ENCODE measurements around the gene TM4SF1. TPM values are rescaled to one million over a fixed set of nuclear protein-coding genes. Genes with fewer than 3 reads are reported as not detected.
"Not testable (repeated sequence)": the region's sequence is repeated elsewhere in the genome, so short reads cannot be mapped to it uniquely, and the experiment has no call there.

The TM4SF1 gene
- total RNA-seq, 1 donor from 2014 or later, result 191 TPM

DNA sequence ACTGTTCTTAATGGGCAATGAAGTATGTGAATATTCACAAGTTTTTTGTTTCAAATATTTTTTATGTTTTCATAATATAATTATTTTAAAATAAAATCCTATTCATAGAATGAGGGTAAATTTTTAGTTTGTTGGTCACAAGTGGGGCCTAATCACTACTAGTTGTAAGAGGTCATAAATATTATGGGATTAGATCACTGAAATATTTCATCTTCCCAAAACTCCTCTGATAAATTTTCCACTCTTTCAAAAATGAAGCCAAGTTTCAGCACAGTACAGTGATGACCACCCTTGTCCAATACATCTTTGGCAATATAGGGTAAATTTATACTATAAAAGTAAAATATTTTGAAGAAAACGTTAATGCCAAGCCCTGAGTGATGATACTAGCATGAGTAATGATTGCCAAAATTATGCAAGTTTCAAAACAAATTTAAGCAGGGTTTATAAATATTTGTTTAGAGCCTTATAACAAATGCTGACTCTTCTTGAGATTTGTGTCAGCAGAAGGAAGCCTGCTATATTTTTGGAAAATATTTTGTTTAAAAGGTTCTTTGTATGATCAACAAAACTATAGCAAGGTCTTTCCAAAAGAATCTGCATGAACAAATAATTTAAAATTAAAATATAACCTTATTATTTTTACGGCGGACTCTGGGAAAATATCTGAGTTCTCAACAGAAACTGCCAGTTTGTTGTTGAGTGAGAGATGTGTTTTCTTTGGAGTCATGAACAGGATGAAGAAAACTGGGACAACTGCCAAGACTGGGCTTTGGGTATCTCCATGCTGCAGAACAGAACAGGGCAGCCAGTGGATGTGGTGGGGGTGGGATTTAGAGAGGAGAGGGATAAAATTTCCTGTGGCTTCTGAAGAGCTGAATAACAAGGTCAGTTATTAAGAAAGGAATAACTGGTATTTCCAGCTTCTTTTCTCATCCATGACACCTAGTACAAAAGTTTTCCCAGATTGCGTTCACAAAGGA lies 17.9 kb upstream of the TM4SF1 start:
- DNase-seq, result no peak

DNA sequence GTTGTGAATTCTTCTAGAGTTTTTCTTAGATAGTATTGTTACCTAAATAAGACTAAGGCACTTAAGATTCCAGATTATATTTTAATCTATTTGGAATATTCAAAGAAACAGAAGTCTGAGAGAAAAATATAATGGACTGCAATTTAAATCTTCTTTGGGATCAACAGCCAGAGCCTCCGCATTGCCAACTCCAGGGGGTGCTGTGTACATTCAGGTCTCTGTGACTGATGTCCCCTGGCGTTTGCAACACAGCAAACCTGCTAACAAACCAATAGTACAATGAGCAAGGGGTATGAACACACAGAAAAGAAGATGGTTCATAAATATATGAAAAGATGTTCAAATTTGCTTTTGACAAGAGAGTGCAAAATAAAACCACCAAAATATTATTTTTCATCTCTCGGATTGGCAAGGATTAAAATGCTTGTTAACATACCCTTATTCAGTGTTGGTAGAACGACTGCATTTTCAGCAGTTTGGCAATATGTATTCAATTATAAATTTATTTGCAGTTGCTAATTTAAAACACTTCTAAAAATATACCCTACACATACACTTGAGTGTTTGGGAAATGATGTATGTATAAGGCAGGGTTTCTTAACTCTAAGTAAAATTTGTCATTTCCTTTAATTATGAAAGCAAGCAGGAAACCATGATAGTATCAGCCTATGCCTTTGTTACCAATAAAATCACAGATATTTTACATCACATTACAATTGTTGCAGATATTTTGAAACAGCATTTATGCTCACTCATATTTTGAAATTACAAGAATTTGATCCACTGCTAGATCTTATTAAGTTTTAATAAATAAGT lies 16.1 kb upstream of the TM4SF1 start:
- peak; percentile 9 for DNase-seq

DNA sequence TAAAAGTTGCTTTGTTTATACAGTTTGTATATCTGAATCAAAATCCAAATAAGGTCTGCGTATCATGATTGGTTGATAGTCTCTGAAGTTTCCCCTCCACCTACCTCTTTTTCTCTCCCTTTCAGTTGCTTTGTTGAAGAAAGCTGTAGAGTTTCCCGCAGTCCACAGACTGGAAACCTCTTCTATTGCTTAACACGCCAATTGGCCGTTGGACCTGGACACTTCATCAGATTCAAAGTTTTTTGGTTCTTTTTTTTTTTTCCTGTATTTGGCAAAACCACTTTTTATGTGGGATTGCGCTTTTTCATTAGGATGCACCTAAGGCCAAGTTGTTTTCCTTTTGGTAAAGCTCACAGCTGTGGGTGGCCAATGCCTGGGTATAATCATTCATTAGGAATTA lies 14.5 kb upstream of the TM4SF1 start:
- no peak for DNase-seq

DNA sequence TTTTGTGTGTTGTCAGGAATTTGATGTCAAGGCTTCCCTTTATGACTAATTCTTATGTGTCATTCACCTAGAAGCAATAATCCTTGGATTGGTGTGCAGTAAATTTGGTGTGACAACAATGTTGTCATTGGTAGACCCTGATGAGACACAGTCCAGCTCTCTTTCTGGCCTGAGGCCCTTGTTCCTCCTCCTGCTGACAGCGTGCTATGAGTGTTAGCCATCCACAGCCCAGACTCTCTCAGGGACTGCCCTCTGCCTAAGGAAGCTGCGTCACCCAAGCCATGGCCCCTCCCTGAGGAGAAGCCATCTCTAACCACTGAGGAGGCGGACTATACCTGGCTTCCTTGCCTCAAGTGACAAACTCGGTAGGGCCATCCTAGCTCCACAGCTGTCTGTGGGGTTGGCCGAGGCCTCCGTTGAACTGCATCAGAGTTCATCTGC lies 13.3 kb upstream of the TM4SF1 start:
- no peak for DNase-seq

DNA sequence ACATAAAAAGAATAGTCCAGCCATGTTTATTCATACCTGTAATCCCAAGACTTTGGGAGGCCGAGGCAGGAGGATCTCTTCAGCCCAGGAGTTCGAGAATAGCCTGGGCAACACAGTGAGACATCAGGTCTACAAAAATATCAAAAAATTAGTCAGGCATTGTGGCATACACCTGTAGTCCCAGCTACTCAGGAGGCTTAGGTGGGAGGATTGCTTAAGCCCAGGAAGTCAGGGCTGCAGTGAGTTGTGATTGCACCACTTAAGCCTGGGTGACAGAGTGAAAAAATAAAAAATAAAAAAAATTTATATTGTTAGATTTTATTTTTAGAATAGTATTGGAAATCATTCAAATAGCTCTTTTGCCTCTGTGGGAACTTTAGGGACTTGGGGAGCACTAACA lies 12.8 kb upstream of the TM4SF1 start:
- no peak for DNase-seq

DNA sequence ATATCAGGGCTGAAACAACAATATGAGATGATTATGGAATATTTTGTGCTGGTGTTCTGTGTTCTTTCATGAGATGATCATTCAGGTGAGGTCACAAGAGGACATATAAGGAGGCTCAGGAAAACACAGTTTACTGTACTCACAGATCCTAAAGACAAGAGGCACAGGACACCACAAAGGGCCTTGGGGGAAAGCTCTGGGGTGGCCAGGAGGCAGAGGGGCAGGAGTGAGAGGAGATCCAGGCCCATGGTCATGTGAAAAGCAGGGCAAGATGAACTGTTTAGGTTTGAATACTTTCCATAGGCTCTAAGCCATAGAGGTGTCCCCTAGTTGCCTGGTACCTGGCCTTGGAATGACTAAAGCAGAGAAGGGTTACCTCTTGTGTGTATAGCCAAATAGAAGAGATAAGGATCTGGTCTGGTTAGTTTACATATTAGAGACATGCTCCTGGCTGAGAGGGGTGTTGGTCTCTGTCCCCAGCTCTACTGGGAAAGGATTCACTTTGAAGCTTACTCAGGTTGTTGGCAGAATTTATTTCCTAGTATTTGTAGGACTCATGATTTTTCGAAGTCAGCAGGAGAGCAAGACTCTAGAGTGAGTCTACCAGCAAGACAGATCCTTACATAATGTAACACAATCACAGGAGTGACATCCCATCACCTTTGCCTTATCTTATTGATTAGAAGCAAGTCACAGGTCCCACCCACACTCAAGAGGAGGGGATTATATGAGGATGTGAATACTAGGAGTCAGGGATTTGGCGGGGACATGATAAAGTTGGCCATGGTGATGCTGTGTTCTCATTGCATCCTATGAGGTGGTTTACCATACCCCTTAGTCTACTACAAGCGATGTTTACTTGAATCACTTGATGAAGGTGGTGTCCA lies 11.3 kb upstream of the TM4SF1 start:
- DNase-seq, result no peak

DNA sequence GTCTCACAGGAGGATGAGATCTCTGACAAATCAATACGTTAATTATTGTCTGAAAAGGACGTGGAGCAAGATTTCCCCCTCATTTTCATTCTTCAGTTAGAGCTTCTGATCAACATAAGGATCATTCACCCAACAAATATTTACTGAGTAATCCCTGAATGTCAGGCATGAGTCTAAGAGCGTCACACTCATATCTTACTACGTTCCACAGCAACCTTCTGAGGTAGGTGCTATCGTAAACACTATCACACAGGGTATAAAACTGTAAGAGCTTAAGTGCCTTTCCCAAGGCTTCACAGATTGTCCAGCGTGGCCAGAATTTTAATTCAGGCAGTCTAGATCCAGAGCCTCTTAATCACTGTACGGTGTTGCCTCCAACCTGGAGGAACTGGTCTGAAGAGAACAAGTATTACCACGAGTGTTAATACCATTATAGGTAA lies 10.6 kb upstream of the TM4SF1 start:
- no peak for DNase-seq

DNA sequence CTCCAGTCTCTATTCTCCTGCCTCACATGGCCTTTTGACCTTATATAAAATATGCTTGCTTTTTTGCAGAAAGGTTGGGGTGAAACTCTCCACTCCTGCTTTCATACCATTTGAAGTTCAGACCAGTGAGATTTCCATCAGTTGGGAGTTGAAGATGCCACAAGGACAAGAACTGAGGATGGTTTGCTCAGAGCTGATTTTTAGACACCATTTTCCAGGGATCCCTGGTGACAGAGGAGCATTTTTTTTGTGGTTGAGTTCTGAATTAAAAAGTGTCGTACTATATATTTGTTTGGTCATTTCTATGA lies 8.8 kb upstream of the TM4SF1 start:
- no peak for DNase-seq

DNA sequence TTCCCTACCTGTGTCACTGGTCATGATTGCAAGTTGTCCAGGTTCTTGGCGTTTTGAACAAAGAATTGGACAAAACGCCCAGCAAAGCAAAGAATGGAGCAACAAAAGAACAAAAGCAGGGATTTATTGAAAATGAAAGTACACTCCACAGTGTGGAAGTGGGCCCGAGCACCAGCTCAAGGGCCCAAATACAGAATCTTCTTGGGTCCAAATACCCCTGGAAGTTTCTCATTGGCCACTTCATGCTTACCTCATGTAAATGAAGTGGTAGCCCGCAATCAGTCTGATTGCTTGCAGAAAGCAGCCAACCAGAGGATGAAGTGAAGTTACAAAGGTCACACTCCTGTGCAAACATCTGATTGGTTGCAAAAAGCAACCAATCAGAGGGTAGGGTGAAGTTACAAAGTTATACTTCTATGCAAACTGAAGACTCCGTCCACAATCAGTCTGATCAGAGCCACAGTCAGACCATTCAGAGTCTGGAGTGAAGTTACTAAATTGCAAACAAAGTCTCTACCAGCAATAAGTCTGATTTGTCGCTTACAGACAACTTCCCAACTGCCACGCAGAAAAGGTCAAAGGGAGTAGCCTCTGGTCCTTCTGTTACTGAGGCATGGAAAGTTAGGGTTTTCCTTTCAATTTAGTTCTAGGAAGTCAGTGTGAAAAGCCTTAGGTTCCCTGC lies 8.3 kb upstream of the TM4SF1 start:
- no peak for DNase-seq

DNA sequence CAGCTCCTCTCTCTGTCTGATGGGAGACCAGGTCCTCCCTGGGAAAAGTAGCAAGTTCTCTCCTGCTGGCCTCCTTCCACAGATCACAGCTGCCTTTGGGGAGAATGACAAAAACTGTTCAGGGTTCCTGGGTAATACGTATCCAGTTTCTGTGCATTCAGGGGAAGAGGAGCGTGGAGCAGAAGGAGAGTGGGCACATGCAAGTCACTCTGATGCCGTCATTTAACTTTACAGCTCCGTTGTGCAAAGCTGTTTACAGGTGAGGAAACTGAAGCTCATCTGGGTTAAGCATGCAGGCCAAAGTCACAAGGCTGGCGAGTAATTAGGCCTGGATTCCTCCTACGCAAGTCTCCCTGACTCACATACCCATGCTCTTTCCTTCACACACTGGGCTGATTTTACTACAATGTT lies 7.5 kb upstream of the TM4SF1 start:
- DNase-seq, result no peak

DNA sequence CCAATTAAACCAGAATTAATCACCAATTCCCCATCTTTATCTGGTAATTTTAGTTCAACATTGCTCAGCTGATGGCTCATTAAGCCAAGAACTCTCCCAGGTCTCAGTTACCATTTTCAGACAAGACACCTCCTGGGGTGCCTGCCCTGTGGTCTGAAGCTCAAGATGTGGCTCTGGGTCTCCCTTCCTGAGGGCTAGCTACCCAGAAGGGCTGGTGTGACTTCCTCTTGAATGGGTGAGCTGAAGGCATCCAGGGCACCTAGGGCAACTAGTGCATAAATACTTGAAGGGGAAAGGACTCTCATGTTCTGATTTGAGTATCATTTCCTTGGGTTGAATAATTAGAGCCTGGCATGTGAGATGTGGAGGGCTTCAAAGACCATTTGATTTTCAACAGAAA lies 6.7 kb upstream of the TM4SF1 start:
- no peak for DNase-seq

DNA sequence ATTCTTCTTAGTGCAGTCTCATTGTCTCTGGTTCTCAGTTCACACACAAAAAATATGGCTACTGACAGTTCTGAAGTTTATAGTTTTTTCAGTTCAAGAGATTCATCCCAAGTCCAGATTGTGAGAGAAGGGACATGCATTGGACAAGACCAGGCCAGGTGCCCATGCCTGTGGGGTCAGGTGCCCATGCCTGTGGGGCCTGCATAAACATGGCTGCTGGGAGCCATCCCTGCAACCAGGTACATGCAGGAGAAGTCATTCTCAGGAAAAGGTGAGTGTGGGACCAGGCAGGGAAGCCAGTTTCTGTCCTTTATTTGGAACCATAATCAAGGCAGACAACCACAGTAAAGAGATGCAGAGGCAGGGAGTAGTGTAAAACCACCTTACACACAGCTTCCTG lies 6.3 kb upstream of the TM4SF1 start:
- no peak for DNase-seq

DNA sequence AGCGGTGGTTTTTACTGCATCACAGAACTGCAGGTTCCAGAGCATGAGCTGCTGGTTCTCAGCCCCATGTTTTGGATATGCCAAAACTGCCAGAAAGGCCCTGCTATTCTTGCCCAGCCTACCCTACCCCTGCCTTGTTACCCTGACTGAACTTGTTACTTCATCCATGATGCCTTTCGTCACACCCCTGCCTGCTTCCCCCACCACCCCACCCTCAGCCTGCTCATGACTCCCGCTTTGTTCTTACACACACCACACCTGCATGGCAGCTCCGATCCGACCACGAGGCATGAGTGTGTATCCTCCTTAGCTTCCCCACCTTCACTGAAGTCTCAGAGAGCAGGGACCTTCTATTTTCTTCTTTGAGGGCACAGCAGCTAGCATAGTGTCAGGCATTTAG lies 5.1 kb upstream of the TM4SF1 start:
- no peak for DNase-seq

DNA sequence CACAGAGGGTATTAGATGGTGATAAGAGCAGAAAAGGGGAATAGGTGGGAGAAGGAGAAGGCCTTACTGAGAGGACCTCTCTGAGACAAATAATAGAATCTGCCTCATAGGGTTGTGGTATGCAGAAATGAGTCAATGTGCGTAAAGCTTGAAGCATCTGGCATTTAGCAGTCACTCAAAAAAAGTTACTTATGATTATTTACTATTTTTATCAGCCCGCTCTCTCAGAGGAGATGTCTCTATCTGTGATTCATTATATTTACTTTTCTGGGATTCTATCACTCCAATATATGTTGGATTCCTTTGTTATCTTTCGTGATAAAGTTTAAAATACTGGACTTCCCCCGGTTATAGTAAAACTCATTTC lies 4.6 kb upstream of the TM4SF1 start:
- peak; percentile 13 for DNase-seq

DNA sequence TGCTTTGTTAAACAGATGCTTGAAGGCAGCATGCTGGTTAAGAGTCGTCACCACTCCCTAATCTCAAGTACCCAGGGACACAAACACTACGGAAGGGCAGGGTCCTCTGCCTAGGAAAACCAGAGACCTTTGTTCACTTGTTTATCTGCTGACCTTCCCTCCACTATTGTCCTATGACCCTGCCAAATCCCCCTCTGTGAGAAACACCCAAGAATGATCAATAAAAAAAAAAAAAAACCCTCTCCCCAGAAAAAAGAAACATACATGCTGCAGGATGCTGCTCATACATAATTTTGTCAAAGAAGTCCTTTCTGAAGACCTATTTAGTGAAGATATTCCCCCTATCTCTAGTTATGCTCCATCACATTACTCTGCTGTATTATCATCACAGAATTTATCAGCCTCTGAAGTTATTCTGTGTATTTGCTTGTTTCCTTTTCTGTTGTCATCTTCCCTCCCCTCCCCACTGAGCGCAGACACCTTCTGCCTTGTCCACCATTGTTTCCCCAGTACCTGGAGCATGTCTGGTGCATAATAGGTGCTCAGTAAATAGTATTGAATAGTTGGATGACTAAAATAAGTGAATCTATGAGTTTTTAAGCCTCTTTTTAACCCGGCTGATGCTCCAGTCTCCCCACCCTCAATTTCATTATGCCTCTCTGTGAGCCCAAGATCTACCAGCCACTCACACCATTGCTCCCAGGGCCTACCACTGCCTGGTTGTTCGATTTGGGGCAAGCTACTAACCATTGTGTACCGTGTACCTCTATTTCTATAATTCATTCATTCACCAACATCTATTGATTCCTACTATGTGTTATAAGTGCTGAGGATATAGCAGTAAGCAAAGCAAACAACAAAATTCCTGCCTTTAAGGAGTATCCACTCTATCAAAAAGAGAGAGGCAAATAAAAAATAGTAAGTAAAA lies 4.0 kb upstream of the TM4SF1 start:
- no peak for DNase-seq

DNA sequence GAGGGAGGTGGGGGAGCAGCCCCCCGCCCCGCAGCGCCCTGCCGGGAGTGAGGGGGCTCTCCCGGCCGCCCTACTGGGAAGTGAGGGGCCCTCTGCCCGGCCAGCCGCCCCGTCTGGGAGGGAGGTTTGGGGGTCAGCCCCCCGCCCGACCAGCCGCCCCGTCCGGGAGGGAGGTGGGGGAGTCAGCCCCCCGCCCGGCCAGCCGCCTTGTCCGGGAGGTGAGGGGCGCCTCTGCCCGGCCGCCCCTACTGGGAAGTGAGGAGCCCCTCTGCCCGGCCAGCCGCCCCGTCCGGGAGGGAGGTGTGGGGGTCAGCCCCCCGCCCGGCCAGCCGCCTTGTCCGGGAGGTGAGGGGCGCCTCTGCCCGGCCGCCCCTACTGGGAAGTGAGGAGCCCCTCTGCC lies 2.8 kb upstream of the TM4SF1 start:
- DNase-seq, result not testable (repeated sequence)

DNA sequence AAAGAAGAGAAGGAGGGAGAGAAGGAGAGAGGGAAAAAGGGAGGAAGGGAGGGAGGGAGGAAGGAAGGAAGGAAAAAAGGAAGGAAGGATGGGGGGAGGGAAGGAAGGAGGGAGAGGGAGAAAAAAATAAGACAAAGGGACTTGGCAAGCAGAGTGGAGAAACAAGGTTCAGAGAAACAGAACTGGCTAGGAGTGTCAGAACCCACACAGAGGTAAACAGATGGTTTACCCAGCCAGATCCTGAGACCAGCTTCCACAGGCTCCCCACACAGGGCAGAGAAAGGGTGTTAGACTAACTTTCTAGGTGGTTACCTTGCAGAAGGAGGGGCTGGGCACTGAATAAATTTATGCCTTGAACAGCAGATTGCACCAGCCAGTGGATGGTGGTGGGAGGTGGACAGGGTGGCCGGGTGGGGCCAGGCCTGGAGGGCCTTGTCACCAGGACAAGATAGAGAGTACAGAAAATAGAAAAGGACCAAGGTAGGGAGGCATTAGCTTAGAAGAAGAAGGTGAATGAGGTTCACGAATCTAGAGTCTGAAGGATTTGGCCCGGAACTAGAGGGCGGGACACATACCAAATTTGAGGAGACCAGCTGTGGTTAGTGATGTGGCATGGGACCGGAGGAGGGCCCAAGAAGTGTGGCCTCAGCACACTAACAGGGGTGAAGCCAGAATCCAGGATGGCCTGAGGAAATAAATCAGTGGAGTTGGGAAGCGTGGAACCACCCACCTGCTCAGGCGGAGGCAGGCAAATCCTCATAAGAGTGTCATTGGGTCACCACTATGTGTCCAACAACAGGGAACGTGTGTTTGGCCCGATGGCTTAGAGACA lies 1.2 kb upstream of the TM4SF1 start:
- DNase-seq, result no peak

DNA sequence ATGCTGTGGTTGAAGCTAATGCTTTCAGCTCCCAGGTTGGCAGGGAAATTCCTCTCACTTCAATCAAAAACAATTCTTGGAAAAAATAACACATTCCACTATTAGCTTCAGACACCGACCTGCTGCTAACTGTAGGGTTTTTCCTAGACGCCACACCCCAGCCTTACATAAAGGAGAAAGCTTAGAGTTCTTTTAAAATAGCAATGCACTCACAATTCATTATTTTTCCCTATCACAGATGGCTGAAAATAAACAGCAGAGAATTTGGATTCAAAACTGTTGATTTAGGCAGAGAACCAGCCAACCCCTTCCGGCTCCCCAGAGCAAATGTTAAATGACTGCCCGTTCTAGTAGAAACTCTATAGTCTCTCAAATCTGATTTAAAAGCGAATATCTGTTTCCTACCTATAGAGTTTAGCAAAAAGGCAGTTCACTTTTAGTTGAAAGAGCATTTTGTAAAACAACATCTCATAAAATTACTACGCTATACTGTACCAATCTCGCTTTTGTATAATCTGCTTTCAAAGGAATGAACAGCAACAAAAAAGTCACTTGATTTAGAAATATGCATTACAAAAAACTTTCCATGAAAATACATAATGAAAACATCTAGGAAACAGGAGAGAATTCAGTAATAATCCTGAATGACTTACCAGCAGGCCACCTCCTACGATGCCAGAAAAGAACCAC lies 586 bp downstream of the TM4SF1 start:
- DNase-seq, result no peak

Data from skin of body (tissue), 2 donors.